AG10803 (cell line): ENCODE measurements around the gene SDHB.

Source experiments
- DNase-seq: peaks from one replicate; pipeline ENCODE4 v3.0.0; 2010; ENCODE audit warnings: low read depth
- H3K4me3 ChIP-seq: 2 replicates; pipeline ENCODE4 v1.5.1; 2011; ENCODE audit warnings: mild to moderate bottlenecking, low read length, control low read depth
- TF ChIP-seq, protein P1 (sequence below): conservative IDR thresholded peaks from 2 replicates; pipeline ENCODE4 v1.5.1; 2011; ENCODE audit warnings: mild to moderate bottlenecking, low read length, control low read depth, inconsistent platforms

SDHB gene

GRCh38 chr1:17023102-17023501, 30.7 kb downstream of the SDHB start:
- no peak overlapping the region for H3K4me3 ChIP-seq
- TF ChIP-seq, protein P1, sequence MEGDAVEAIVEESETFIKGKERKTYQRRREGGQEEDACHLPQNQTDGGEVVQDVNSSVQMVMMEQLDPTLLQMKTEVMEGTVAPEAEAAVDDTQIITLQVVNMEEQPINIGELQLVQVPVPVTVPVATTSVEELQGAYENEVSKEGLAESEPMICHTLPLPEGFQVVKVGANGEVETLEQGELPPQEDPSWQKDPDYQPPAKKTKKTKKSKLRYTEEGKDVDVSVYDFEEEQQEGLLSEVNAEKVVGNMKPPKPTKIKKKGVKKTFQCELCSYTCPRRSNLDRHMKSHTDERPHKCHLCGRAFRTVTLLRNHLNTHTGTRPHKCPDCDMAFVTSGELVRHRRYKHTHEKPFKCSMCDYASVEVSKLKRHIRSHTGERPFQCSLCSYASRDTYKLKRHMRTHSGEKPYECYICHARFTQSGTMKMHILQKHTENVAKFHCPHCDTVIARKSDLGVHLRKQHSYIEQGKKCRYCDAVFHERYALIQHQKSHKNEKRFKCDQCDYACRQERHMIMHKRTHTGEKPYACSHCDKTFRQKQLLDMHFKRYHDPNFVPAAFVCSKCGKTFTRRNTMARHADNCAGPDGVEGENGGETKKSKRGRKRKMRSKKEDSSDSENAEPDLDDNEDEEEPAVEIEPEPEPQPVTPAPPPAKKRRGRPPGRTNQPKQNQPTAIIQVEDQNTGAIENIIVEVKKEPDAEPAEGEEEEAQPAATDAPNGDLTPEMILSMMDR = no peak
- DNase-seq = no peak

GRCh38 chr1:17021896-17022295, 31.9 kb downstream of the SDHB start:
- no peak for DNase-seq
- TF ChIP-seq, protein P1 = no peak
- no peak overlapping the region for H3K4me3 ChIP-seq

DNA sequence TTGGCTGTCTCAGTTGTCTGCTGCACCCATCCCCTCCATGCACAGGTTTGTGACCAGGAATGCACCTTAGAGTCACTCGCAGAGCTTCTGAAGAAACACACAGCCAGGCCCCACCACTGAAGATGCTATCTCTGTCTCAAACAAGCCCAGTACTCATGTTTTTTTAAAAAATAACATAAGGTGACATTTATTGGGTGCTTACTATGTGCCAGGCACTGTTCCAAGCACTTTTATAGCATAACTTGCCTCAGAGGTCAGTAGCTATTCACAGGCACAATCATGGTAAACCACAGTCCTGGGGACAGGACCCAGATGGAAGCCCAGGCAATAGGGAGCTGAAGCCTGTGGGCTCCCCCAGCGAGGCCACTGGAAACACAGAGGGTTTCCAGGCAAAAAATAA, 33.3 kb downstream of the SDHB start:
- DNase-seq = no peak
- TF ChIP-seq, protein P1 = no peak
- H3K4me3 ChIP-seq = no peak overlapping the region

GRCh38 chr1:17018849-17019248, 35.0 kb downstream of the SDHB start:
- TF ChIP-seq, protein P1 = no peak
- no peak for DNase-seq
- H3K4me3 ChIP-seq = no peak overlapping the region

DNA sequence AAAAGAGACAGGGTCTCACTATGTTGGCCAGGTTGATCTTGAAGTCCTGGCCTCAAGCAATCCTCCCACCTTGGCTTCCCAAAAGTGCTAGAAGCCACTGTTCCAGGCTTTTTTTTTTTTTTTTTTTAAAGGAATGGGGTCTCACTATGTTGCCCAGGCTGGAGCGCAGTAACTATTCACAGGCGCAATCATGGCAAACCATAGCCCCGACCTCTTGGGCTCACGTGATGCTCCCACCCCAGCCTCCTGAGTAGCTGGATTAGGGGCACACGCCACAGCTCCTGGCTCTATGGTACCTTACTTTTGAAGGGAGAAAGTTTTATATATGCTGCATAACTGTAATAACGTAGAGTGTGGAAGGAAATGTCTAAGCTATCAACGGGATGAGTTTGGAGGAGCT, 36.4 kb downstream of the SDHB start:
- no peak overlapping the region for H3K4me3 ChIP-seq
- TF ChIP-seq, protein P1 = no peak
- no peak for DNase-seq

GRCh38 chr1:17016317-17016661, 37.5 kb downstream of the SDHB start:
- TF ChIP-seq, protein P1 = no peak
- DNase-seq = peak; percentile 58
- H3K4me3 ChIP-seq = no peak overlapping the region

DNA sequence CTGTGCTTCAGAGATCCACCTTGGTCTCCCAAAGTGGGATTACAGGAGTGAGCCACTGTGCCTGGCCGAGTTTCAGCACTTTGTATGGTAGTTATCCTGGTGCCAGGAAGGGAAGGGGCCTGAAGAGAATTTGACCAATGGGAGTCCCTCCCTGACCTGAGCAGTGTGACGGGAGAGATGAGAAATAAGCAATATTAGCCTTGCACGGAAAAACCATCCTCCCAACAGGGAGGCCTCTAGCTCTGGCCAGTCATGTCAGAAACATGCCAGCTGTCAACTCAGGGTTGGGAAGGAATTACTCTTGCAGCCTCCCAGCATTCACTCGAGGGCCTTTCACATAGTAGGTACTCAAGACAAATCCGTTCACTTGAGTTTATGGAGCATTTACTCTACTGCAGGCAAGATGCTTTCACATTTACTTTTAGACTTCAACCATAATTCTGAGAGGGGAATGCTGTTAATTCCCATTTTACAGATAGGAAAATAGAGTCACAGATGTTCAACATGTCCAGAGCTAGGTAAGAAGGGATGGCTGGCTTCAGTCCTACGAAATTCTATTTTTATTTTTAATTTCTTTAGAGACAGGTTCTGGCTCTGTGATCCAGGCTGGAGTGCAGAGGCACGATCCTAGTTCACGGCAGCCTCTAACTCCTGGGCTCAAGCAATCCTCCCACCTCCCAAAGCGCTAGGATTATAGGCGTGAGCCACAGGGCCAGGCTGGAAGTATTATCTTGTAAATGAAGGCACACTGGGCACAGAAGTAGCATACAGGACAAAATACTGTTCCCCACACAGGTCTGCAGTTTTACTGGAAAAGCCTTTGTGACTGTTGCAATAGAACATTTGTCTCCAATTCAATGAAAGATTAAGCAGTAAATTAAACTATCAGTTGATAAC, 38.9 kb downstream of the SDHB start:
- TF ChIP-seq, protein P1 = no peak
- no peak overlapping the region for H3K4me3 ChIP-seq
- DNase-seq = no peak
